ENCODE data around the gene MAP1B. TPM values are rescaled to one million over a fixed set of nuclear protein-coding genes. Genes with fewer than 3 reads are reported as not detected.

Gene MAP1B
- total RNA-seq, 2 donors from 2014 or later, result 6.1 to 16.2 TPM

- no peak for TF ChIP-seq CTCF (IDR thresholded peaks at IDR 0.05)
- intact Hi-C loops (cut with DNase I), result no loop called here
- H3K27me3 ChIP-seq, result no peaks in the 10 kb centered on the region
- H3K4me1 ChIP-seq, result peaks cover 6% of the 10 kb centered on the region
- H3K36me3 ChIP-seq, result no peaks in the 10 kb centered on the region
- no peak for DNase-seq
- no peaks in the 10 kb centered on the region for H3K9me3 ChIP-seq
- H3K9ac ChIP-seq (ENCODE audit: low read depth in 2 of 2, low read length in 2 of 2), result no peak overlapping the region
- H3K4me3 ChIP-seq, result no peak overlapping the region
- H3K27ac ChIP-seq, result peak overlapping the region; percentile 5
Observed at GRCh38 chr5:72246954-72247442, 139.7 kb downstream of the MAP1B start.

GRCh38 chr5:72248410-72248981, 141.2 kb downstream of the MAP1B start:
- peak; percentile 57 for DNase-seq
- no peak overlapping the region for H3K9ac ChIP-seq (ENCODE audit: low read depth in 2 of 2, low read length in 2 of 2)
- peak overlapping the region; percentile 5 for H3K27ac ChIP-seq

DNA sequence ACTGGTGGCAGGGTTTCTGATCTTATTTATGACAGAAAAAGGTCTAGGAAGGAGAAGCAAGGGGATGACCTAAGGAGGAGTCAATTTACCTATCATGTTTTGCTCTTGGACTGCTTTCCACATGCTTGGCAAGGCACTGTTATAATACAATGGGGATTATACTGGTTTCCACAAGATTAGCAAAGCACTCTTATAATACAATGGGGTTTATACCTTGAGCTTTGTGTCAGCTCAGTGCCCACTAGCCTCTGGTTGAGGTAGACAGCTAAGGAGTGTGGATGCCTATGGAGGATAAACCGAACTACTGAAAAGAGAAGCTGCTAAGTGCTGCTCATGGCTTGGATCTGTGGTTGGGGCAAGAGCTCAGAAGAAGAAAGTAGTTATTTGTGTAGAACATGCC, 144.1 kb downstream of the MAP1B start:
- Histone ChIP-seq H3K27ac (no peak overlapping the region), H3K9me3 (no peaks in the 10 kb centered on the region), H3K36me3 (no peaks in the 10 kb centered on the region), H3K9ac (ENCODE audit: low read depth in 2 of 2, low read length in 2 of 2) (no peak overlapping the region), H3K4me3 (no peak overlapping the region), H3K27me3 (no peaks in the 10 kb centered on the region), H3K4me1 (peaks cover 6% of the 10 kb centered on the region)
- DNase-seq, result no peak
- TF ChIP-seq CTCF (IDR thresholded peaks at IDR 0.05), result no peak
- intact Hi-C loops (cut with DNase I), result no loop called here

More at GRCh38 chr5:72248410-72248981, 141.2 kb downstream of the MAP1B start:
- Histone ChIP-seq H3K36me3 (no peaks in the 10 kb centered on the region), H3K9me3 (no peaks in the 10 kb centered on the region), H3K4me3 (no peak overlapping the region), H3K4me1 (peaks cover 6% of the 10 kb centered on the region), H3K27me3 (no peaks in the 10 kb centered on the region)
- TF ChIP-seq CTCF (IDR thresholded peaks at IDR 0.05), result no peak
- intact Hi-C loops (cut with DNase I), result no loop called here

DNA sequence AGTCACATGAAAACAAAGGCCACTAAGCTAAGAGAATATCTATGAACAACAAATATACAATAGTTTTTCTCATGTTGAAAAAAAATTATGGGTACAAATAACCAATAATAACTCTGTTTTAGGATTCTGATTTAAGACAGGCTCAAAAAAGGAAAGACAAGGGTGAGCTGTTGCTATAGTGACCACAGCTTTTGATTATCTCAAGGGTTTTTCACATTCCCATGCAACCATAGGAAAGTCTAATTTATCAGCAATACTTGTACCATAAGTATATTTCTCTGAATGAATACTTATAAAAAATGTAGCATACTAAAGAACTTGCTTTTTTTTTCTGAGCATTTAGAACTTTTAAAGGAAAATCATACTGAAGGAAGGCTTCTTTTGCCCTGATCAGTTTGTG, 144.7 kb downstream of the MAP1B start:
- Histone ChIP-seq H3K4me1 (peaks cover 6% of the 10 kb centered on the region), H3K4me3 (no peak overlapping the region), H3K27ac (no peak overlapping the region), H3K9me3 (no peaks in the 10 kb centered on the region), H3K27me3 (no peaks in the 10 kb centered on the region), H3K9ac (ENCODE audit: low read depth in 2 of 2, low read length in 2 of 2) (no peak overlapping the region), H3K36me3 (no peaks in the 10 kb centered on the region)
- intact Hi-C loops (cut with DNase I), result no loop called here
- TF ChIP-seq CTCF (IDR thresholded peaks at IDR 0.05), result no peak
- DNase-seq, result no peak

- H3K9me3 ChIP-seq, result no peaks in the 10 kb centered on the region
- no peak overlapping the region for H3K4me3 ChIP-seq
- H3K9ac ChIP-seq (ENCODE audit: low read depth in 2 of 2, low read length in 2 of 2), result no peak overlapping the region
- H3K27ac ChIP-seq, result no peak overlapping the region
- H3K4me1 ChIP-seq, result peaks cover under 1% of the 10 kb centered on the region
- no peak for DNase-seq
- TF ChIP-seq CTCF (IDR thresholded peaks at IDR 0.05), result no peak
- intact Hi-C loops (cut with DNase I), result no loop called here
- H3K27me3 ChIP-seq, result no peaks in the 10 kb centered on the region
- no peaks in the 10 kb centered on the region for H3K36me3 ChIP-seq
Observed at GRCh38 chr5:72252574-72253155, 145.4 kb downstream of the MAP1B start.

Data from colonic mucosa (tissue), 4 donors.